Measurements from ENCODE around the gene SUPT20HL1.

- no peak for TF ChIP-seq CTCF (conservative IDR thresholded peaks at IDR 0.05; ENCODE audit: low read depth in 2 of 2)
- TF ChIP-seq POLR2AphosphoS5 (IDR thresholded peaks at IDR 0.05; ENCODE audit: low read depth): no peak
- no peak for TF ChIP-seq JUNB (IDR thresholded peaks at IDR 0.05; ENCODE audit: unreplicated experiment)
- no peak for TF ChIP-seq EZH2phosphoT487 (IDR thresholded peaks at IDR 0.05; ENCODE audit: unreplicated experiment)
- TF ChIP-seq EZH2 (IDR thresholded peaks at IDR 0.05; ENCODE audit: low read depth, unreplicated experiment): no peak
- TF ChIP-seq REST (IDR thresholded peaks at IDR 0.05; ENCODE audit: unreplicated experiment): no peak
- no peak for TF ChIP-seq ETS1 (IDR thresholded peaks at IDR 0.05)
Measured at GRCh38 chrX:24347881-24348280, 12.6 kb upstream of the SUPT20HL1 start.

Measured in GM23338 (cell line).